HG02763 (cell line): ENCODE data around the gene PKP4.
A peak's percentile ranks its signal among the peaks of the same experiment; 100 is the strongest.

Experiments used
- ATAC-seq: cut with Tn5 transposase; IDR thresholded peaks from one replicate; pipeline ENCODE4 v1.9.1; 2021; ENCODE audit warnings: mild to moderate bottlenecking, moderate library complexity; ENCODE audit not compliant: unreplicated experiment

PKP4 gene

GRCh38 chr2:158539176-158540005 lies 82.6 kb downstream of the PKP4 start:
- no peak for ATAC-seq

DNA sequence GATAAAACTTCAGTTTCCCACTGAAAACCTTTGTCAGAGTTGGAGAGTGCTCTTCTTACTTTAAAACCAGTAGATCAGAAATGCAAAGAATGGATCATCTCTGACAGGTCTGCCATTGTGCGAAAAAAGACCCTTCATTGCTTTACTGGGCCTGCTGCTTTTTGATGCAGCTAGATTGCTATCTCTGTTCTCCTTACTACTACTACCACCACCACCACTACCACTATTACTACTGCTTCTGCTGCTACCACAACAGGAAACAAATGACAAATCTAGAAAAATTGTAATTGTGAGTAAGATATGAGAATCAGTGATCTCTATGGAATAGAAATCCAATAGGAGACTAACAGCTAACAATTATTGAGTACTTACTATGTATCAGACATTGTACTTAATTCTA lies 85.8 kb downstream of the PKP4 start:
- ATAC-seq, result no peak

- no peak for ATAC-seq
Measured at GRCh38 chr2:158543957-158544356, 87.2 kb downstream of the PKP4 start.

GRCh38 chr2:158544998-158545397 lies 88.2 kb downstream of the PKP4 start:
- no peak for ATAC-seq

DNA sequence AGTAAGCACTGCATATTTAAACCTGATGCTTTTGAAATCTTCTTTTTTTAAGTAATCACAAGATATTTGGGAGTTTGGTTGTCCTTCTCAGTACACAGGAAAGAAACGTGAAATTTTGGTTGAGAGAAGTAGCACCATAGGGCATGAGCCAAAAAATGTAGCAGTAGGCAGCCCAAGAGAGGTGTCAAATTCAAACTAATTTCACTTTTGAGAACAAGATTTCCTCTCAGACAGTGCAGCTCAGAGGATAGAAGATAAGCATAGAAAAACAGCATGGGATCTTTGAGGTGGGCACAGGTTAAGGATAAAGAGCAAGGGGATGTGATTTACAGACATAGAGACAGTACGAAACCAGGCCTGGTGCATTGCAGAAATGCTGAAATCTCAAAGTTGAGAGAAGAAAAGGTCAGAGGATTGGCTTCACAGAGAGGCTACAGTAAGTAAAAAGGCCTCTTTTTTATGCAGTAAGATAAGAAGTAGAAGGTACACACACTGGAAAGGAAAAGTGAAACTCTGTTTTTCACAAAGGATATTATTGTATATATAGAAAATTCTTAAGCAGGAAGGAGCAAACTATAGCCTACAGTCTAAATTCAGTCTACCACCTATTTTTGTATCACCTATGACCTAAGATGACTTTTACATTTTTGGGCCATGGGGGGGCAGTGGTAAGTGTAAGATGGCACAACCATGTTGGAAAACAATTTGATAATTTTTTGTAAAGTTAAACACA lies 89.8 kb downstream of the PKP4 start:
- ATAC-seq, result peak; percentile 64

DNA sequence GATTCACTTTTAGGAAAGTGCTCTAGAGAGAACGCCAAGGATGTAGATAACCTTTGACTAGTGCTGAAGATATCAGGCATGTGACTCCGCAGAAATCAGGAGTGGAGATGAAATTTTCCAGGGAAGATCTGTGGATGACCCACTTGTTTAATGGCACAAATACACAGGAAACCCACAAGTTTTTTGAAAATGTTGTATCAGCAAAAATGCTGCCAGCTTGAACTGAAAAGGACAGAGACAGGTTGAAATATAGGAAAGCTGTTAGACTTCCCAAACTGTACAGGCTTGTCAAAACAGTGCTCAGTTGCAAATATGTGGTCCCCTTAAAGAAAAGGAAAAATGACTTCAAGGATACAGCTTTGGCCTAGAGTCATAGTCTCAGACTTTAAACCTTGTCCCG lies 96.5 kb downstream of the PKP4 start:
- ATAC-seq, result no peak

DNA sequence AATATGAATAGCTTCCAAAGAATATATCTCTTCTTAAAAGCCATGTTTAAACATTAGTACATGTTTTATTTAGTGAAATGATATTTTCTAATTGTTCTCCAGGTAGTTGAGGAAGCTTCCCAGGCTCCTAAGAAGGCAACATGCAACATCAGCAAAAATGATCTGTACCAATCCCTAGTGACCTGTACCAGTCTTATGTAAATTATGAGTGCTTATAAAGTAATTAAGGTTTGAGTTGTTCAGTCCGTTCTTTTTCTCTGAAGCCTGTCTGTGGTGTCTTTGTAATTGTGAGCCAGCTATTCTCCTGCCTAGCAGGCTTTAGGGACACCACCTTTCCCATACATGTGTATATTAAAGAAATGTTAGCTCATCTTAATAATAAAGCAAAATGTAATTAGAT lies 98.2 kb downstream of the PKP4 start:
- no peak for ATAC-seq

- no peak for ATAC-seq
Measured at GRCh38 chr2:158556124-158556523, 99.4 kb downstream of the PKP4 start.

DNA sequence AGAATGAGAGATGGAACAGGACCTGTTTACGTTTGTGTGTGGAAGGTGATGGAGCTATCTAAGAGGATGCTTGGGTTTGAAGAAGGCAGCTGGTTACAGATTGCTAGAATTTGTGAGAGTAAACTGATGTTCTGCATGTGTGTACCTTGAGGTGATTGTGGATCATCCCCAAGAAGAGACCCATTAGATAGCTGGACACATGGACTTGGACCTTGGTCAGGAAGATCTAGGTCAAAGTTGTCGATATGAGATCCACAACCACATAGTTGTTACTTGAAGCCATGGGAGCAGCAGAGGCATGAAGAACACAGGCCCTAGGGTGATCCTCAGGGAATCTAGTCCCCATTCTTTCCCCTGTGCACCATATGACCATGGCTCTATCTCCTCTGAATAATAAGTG lies 101.0 kb downstream of the PKP4 start:
- no peak for ATAC-seq

- no peak for ATAC-seq
Measured at GRCh38 chr2:158559252-158559651, 102.5 kb downstream of the PKP4 start.

- no peak for ATAC-seq
Measured at GRCh38 chr2:158560259-158560658, 103.5 kb downstream of the PKP4 start.

- no peak for ATAC-seq
Measured at GRCh38 chr2:158561054-158561453, 104.3 kb downstream of the PKP4 start.

- ATAC-seq, result no peak
Measured at GRCh38 chr2:158567208-158567607, 110.5 kb downstream of the PKP4 start.

- ATAC-seq, result no peak
Measured at GRCh38 chr2:158569284-158569683, 112.5 kb downstream of the PKP4 start.

DNA sequence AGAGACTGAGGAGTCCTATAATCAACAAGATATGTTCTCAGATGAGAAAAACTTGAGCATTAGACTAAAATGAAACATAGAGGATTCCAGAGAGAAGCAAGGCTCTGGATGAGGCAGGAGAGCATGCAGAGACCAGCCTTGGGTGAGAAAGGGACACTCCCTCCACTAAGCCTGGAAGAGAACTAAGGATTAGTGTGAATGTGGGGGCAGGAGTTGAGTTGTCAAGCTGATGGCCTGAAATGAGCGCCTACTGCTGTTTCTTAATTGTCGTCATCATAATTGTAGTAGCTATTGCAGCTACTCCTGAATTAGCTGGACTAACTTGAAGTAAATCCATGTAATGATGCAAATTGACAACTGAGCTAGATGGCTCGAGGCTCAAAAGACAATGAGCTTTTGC lies 114.1 kb downstream of the PKP4 start:
- ATAC-seq, result no peak

- ATAC-seq, result no peak
Measured at GRCh38 chr2:158573739-158574138, 117.0 kb downstream of the PKP4 start.

GRCh38 chr2:158575051-158575635 lies 118.4 kb downstream of the PKP4 start:
- ATAC-seq, result no peak

GRCh38 chr2:158577141-158577540 lies 120.4 kb downstream of the PKP4 start:
- ATAC-seq, result no peak

DNA sequence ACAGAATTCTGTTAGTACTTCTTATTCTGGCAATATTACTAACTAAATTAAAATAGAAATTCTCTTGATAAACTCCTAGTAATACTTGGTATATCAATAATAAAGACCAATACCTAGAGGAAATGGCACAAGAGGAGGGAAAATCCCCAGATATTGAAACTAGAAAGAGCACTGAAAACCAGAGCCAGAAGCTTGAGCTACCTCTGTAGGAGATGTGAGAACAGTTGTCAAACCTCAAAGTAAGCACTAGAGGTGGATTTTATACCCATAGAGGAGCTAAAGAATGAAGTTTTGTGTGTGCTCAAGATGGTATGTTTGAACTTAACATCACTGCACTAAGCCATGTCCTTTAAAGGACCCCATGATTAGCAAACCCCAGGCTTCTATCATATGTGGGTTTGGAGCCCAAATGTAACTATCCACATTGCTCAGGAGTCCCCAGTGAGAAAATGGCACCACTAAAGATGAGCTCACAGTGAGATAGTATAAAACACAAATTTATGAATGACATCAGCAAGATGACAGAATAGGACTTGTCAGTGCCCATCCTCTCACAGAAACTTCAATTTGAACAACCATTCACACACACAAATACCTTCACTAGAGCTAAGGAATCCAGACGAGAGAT lies 122.1 kb downstream of the PKP4 start:
- ATAC-seq, result peak; percentile 90

DNA sequence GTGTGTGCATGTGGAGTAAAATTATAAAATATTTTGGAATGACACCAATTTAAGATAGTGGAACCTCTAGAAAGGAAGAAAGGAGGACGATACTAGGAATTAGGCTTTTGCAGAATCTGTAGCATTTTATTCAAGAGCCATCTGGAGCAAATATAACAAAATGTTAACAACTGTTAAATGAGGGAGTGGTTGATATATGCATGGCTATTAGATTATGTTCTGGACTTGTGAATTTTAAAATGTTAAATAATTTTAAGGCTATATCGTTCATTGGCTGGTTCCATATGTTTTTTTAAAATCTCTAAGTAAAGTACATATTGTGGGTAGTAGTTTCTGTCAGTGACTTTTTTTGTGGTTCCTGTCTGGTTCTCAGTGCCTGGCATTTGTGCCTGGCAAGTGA lies 123.2 kb downstream of the PKP4 start:
- ATAC-seq, result no peak

GRCh38 chr2:158580760-158581159 lies 124.0 kb downstream of the PKP4 start:
- ATAC-seq, result no peak

GRCh38 chr2:158582670-158583069 lies 125.9 kb downstream of the PKP4 start:
- no peak for ATAC-seq
